HG03139 (cell line): ENCODE results near the gene CADM4.

Source experiments
- ATAC-seq: cut with Tn5 transposase; IDR thresholded peaks from one replicate; pipeline ENCODE4 v1.9.1; 2021; ENCODE audit not compliant: unreplicated experiment

CADM4 gene

DNA sequence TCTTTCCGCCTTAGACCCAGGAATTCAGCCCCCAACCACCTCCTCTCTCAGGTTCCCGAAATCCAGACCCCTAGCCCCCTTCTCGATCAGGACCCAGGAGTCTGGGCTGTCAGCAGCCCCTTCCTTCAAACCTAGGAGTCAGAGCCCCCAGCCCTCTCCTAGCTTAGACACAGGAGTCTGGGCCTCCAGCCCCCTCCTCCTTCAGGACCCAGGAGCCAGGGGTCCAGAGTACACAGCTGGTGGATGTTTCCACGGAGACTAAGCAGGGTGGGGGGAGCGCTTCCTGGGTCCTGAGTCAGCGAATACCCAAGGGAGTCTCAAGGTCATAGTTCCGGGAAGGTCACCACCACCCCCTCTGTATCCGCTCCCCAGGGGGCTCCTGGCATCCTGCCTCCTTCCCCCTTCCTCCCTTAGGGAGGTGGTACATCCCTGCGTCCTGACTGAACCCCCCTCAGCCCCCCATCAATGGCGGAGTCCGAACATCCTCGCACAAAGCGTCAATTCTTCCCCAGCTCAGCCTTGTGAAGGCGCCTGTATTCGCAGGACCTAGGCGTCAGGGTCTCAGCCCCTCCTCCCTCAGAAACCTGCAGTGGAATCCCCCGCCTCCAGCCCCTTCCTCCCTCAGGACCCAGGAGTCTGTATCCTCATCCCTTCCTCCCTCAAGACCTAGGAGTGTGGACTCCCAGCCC is 4.6 kb downstream of the CADM4 start:
- ATAC-seq, result no peak

DNA sequence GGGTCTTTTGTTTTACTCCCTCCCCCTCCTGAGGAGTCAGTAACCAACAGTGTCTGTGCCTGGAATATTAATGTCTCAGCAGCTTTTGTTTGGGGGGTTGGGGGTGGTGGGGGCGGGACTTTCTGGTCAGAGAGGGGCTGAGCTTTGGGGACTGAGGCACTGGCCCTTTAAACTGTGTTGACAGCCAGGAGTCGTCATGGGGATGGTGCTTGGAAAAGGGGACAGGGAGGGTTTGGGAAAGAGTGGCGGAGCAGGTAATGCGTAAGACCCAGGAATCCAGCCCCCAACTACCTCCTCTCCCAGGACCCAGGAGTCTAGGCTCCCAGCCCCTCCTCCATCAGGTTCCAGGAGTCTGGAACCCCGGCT is 5.2 kb downstream of the CADM4 start:
- ATAC-seq, result no peak

DNA sequence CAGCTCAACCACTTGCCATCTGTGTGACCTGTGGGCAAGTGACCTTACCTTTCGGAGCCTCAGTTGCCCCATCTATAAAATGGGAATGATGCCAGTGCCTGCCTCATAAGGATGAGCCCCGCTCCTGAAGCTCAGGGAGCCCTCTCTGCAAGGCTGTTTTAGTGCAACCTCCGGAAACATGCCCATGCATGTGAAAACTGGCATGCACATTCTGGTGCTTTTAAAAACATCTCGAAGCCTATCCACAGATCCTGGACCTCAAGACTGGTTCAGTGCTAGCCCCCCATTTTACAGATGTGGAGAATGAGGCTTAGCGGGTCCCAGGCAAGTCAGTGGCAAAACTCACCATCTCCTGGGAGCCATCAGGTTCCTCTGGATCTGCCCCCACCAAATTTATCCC is 5.6 kb downstream of the CADM4 start:
- no peak for ATAC-seq

DNA sequence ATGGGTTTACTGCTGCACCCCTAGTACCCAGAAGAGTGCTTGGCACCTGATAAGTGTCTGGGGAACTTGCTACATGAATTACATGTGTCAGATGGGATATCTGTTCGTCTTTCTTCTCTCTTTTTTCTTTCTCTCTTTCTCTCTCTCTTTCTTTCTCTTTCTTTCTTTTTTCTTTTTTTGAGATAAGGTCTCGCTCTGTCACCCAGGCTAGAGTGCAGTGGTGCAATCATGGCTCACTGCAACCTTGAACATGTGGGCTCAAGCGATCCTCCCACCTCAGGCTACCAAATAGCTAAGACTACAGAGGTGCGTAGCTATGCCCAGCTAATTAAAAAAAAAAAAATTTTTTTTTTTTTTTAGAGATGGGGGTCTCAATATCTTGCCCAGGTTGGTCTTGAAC is 6.1 kb downstream of the CADM4 start:
- no peak for ATAC-seq

DNA sequence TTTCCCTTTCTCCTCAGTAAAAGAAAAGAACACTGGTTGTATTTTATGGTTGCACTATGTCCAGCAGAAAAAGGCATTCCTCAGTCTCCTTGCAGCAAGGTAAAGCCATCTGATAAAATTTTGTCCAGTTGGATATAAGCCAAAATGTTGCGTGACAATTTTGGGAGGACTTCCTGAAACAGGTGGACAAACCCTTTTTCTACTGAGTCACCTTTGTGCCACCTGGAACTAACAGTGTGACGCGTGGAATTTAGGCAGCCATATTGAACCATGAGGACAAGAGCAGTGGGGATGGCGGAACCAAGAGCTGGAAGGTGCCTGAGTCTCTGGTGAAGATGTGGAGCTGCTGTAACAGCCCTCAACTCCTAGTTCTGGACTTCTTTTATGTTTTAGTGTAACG is 8.2 kb downstream of the CADM4 start:
- ATAC-seq, result no peak

DNA sequence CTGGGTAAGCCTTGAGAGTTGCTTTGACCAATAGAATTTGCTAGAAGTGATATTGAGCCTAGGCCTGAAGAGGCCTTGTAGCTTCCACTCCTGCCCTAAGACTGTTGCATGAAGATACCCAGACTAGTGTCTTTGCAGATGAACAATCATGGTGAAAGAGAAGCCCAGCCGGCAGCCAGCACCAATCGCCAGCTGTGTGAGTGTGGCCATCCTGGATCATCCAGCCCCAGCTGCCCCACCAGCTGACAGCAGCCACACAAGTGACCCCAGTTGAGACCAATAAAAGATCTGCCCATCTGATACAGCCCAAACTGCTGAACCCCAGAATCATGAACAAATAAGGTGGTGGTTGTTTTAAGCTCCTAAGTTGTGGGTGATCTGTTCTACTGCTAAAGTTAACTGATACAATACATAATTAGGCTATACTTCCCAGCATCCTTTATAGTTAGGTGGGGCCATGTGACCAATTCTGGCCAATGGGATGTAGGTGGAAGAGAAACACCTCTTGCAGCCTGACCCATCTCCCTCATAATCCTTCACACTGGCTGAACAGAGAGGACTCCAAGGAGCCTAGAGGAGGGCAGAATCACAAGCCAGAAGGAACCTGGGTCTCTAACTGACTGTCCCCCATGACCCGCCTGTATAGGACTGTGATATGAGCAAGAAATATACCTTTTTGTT is 10.9 kb downstream of the CADM4 start:
- no peak for ATAC-seq

DNA sequence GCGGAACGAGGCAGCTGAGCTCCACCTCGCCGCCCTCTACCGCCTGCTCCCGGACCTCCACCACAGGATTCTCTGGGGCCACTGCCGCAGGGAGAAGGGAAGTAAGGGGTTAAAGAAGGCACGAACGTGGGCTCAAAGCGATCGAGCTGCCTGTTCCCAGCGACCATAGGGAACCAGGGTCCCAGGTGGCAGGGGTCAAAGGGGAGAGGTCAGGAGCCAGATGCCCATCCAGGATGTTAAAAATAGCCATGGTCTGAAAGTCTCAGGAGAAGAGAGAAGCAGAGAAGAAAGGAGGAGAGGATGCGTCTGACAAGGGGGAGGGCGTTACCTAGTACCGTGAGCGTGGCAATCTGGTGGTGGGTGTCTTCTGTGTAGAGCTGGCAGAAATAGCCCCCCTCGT is 12.8 kb downstream of the CADM4 start:
- no peak for ATAC-seq

DNA sequence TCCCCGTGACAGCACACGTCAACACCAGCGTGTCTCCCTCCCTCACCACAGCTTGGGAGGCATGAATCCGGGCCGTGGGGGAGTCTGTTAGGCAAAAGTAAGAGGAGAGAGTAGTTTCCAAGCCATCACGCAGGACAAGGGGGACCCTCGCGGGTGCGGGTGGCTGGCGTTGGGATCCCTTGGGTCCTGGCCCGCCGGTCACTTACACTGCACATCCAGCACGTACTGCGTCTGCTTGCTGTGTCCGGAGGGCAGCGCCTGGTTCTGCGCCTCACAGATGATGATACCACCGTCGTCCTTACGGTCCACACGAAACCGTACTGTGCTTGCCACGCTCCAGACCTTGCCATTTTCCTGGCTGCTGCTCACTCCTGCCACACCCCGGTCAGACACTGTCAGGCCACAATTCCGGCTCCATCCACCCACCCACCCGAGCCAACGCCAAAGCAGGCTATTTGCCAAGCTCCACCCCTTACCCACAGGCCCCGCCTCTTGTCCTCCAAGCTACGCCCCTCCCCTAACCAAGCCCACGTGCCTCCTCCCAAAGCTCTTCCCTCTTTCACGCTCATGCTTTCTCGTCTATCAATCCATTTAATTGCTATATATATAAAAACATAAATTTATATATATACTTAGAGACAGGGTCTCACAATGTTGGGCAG is 13.6 kb downstream of the CADM4 start:
- no peak for ATAC-seq

DNA sequence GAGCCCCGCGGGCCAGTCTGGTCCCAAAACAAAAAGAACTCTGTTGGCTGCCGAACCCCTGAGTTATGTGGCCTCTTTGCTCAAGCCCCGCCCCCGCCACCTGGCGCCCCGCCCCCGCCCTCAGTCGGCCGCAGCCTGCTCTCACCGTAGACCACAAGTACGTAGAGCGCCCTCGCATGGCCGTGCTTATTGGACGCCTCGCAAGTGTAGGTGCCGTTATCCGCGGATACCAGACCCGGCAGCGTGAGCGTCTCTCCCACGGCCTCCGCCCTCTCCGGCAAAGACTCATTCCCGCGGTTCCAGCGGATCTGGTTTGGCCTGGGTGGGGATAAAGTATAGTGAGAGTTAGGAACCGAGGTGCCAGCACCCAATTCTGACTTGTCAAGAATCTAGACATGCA is 14.7 kb downstream of the CADM4 start:
- no peak for ATAC-seq

DNA sequence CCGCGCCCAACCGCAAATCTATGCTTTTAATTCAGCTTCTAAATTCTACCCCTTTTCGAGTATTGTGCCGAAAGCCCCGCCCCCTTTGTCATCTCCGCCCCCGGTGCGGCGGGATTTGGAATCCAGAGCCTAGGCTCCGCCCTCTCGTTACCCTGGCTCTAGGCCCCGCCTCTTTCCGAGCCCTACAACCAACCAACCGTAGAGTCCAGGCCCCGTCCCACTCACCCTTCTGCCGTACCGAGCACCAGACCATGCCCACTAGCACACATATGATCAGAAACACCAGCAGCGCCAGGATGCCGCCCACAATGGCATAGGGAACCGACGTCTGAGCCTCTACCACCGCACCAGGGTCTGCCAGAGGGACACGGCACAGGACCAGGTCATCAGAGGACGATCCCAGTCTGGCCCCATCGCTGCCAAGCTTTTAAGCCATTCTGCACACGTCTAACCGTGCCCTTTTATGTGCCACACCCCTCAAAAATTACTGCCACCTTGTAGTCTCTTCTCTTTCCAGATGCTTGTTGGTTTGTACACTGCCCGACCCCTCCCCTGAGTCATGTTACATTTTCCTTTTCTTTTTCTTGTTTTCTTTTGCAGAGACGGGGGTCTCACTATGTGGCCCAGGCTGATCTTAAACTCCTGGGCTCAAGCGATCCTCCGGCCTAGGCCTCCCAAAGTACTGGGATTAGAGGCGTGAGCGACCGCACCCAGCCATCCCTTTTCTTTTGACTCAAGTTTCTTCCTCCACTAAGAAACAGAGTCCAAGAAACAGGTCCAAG is 15.6 kb downstream of the CADM4 start:
- no peak for ATAC-seq

DNA sequence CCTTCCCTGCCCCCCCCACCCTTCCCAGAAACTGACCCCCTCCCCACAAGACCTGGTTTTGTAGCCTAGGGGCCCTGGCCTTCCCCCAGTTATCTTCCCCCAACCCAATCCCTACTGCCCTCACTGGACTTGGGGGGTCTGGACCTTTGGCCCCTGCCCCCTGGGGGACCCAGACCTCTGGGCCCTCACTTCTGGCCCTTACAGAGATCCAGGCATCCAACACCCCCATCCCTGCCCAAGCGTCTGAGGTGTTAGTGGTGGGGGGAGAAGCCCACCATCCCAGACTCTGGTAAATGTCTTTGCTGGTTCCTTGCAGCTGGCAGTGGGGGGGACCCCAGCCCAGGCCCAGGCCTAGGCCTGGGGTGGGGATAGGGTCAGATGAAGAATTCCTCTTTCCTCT is 16.7 kb downstream of the CADM4 start:
- no peak for ATAC-seq

DNA sequence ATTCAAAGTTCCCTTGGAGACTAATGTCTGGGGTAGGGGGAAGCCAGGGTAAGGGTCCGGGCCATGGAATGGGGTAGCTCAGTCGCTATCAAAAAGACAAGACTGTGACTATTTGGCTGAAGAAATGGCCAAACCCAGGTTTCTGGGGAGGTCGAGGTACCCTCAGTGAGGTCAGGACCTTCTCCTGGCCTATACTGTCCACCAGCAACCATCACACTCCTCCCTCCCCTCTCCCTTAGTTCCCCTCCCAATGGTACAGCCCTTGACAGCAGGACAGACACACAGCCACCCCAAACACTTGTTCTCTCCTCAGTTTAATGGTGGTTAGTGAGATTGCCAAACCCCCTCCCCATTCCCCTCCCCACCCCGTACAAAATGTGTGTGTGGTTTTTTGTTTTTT is 17.6 kb downstream of the CADM4 start:
- ATAC-seq, result no peak

DNA sequence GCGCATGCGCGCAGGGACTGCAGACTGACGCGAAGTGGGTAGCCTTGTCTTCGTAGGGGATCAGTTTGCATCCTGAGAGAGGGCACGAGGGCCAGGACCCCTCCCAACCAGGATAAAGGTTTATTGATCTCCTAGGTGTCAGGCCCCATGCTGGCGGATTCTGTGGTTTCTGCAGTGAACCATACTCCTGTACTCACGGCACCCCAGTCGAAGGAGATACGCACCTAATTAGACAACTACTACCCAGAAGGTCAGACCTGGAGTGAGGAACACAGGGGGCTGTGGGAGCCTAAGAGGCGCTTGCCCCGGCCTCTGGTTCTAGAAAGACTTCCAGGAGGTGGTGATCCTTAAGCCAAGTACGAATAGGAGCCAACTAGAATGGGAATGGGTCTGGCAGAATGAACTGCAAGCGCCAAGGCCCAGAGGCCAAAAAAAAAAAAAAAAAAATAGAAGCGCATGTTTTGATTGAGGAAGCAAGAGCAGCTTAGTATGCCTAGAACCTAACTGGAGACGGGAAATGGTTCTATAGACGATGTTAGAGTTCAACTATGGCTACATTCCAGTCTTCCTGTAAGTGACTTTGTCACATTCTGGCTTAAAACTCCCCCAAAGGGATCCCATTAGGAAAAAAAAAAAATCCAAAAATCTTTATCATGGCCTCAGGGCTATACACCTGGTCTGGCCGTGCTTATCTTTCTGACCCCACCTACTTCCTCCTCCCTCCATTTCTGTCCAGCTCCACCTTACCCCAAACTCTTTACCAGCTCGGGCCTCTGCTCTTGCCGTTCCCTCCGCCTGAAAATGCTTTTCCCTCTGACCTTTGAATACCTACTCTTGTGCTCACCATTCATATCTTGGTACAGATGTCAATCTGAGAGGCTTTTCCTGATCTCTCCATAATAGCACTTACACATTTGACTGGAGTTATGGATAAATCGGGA is 19.3 kb downstream of the CADM4 start:
- no peak for ATAC-seq

DNA sequence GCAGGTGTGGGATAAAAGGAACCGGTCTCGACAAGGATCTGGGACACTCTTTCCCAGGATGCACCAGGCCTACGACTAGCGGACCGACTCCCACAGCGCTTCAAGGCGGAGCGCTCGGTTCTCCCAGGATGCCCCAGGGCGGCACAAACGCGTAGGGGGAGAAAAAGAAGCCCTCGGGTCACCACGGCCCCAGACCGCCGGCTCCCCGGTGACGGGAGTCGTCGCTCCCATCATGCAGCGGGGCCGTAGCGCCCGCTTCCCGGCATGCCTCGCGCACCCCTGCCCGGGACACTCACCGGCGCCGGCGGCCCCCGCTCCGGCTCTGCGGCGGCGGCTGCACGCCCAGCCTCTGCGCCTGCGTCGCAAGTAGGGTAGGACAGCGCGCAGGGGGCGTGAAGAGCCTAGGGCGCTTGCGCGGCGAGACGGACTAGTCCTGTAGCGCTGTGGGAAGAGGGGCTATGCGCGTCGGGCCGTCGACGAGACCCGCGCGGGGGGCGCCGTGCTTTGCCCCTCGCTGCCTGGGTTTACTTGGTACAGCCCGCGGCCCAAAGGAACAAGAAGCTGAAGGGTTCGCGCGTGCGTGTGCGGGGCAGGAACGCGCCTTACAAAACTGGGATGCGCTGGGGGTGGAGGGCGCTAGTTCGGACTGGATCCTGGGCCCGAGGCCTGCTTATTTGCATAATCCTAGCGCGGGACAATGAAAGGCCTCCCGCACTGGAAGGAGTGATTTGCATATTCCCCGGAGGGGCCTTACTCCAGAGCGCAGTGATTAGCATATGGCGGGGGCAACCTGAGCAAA is 20.2 kb downstream of the CADM4 start, which contains the start of gene ZNF428:
TSS of gene ZNF428 (minus strand) at position 368 of the 799 bp plus-strand sequence. CDS start 5,325 bp downstream, outside the sequence.
- peak; percentile 51 for ATAC-seq

DNA sequence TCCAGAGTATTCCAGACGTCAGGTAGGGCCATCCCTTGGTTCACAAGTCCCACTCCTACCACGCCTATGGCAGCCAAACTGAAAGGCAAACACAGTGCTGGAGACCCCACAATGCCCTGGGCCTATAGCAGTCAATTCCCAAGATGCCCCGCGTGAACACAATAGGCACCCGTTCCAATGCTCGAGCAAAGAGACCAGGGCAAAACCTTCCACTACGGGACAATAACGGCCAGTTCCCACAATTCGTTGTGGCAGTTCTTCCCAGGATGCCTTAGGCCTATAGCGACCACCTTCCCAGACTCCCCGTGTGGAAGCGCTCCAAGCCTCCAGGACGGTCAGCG is 20.8 kb downstream of the CADM4 start:
- ATAC-seq, result peak; percentile 25

DNA sequence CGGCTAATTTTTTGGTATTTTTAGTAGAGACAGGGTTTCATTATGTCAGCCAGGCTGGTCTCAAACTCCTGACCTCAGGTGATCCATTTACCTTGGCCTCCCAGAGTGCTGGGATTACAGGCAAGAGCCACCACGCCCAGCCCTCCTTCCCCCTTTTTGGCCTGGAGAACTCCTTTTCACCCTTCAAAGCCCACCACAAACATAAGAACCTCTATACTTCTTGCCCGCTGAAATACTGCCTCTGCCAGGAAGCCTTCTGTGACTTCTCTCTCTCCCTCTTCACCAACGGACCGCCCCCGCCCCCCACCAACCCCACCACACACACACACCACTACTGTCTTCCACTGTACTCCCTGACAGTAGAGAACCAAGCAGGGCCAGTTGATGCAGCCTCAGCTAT is 22.7 kb downstream of the CADM4 start:
- ATAC-seq, result no peak

DNA sequence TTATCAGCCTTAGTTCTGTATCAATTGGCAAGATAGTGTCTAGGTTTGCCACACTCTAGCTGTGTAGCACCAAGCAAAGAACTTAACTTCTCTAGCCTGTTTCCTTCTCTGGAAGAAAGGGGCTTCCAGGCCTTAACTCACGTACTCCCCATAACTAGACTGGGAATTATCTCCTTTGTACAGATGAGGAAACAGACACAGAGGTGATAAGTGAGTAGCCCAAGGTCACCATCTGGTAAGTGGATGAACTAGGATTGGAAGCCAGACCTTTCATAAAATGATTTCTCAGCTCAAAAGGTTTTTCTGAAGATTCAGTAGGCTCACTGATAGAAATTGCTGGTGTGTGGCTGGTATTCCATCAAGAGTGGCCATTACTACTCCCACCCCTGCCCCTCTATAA is 23.3 kb downstream of the CADM4 start:
- no peak for ATAC-seq

DNA sequence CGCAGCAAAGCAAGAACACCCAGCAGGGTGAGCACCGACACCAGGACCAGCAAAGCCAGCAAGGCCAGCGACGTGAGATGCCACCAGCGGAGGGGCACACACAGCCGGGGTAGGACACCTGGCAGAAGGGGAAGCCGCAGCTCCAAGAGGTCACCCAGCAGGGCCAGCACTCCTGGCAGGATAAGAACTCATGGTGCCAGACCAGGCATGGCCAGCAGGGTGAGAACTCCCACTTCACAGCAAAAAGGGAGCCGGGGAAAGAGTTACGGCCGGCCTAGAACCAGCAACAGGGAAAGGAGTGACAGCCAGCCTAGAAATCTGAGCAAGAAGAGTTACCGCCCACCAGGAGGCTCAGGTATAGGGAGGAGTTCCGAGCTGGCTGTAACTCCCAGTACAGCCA is 27.3 kb downstream of the CADM4 start:
- ATAC-seq, result no peak

DNA sequence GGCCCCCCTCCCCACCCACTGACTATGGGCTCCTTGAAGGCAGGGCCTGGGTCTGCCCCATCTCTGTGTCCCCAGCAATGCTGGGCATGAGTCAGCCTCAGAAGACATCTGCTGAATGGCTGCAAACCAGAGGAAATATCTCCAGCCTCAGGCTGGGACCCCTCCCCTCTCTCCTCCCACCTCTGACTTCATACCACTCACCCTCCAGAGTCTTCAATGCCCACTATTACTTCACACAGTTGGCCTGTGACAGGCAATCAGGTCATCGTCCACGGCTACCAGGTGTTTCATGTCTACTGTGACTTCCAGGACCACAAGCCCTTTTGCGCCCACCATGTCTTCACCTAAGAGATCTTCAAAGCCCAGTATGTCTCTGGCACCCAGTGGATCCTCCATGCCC is 27.9 kb downstream of the CADM4 start, which contains the start of gene SRRM5:
TSS of gene SRRM5 (plus strand) at position 301 of the 400 bp plus-strand sequence. CDS start at position 335, 34 bp downstream.
- ATAC-seq, result no peak

DNA sequence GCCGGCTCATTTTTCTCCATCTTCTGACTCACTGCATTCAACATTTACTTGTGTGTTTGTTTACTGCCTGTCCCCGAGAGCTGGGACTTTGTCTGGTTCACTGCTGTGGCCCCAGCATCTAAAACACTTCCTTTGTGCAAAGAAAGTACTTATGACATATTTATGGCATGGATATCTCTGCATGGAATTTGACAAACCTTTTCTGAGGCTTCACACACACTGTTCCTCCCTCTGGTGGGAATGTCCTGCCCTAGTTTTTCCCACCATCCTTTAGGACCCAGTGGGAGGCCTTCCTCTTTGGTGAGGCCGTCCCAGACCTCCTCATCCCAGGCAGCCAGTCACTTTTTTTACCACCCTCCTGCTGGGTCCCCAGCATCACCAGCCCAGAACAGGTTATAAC is 29.2 kb downstream of the CADM4 start:
- no peak for ATAC-seq
